Stimulated activated CD4-positive, alpha-beta T cell treated with anti-CD3 and anti-CD28 coated beads, Interleukin-1b, Interleukin-23, amount 100 ng/mL, for 48 hours (primary cell): ENCODE results near the gene STX12.
"Not testable (repeated sequence)": the region's sequence is repeated elsewhere in the genome, so short reads cannot be mapped to it uniquely, and the experiment has no call there.

Experiments
- DNase-seq: peaks from one replicate; pipeline ENCODE4 v3.0.0-alpha.2; 2020

The STX12 gene

DNA sequence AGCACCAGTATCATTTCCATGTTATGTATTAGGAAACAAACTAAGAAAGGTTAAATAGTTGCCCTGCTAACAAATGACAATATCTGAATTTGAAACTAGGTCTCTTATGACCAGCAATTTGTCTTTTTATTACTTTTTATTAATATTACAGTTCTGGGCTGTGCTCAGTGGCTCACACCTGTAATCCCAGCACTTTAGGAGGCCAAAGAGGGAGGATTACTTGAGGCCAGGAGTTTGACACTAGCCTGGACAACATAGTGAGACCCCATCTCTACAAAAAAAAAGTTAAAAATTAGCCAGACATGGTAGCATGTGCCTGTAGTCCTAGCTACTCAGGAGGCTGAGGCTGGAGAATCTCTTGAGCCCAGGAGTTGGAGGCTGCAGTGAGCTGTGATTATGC lies 3.3 kb downstream of the STX12 start:
- not testable (repeated sequence) for DNase-seq

- DNase-seq, result no peak
Measured at GRCh38 chr1:27778056-27778455, 5.0 kb downstream of the STX12 start.

GRCh38 chr1:27779122-27779521 lies 6.1 kb downstream of the STX12 start:
- DNase-seq, result no peak

DNA sequence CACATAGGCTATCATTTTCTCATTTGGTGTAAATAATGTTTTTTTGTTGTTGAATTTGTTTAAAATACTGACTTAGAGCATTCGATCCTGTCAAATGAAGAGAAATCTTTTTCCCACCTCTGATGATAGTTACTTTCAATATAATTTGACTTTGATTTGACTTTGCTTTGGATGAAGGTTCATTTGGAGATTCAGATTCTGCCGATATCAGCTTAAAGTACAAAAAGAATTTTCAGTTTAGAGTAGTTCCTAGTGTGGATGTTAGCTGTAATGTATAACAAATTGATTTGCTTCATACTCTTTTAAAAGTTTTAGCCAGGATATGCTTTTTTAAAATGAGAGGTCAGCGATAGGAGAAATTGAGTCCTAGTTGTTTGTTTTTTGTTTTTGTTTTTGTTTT lies 9.9 kb downstream of the STX12 start:
- DNase-seq, result no peak

DNA sequence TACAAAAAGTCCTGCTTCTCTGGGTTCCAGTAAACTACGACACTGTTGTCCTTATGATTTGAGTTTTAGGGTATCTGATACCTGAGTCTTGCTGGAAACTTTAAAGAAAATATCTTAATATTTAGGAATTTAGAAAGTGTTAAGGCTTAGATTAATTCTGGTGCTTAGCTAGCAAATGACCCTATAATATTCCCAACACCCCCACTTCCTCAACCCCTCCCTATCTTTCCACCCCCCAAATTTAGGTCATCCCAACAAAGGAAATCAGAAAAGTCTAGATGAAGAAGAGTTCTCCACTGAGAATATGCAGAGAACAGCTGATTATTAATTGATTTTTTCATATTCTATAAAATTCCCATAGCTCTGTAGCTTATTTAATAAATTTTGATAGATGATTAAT lies 11.7 kb downstream of the STX12 start:
- DNase-seq, result no peak

DNA sequence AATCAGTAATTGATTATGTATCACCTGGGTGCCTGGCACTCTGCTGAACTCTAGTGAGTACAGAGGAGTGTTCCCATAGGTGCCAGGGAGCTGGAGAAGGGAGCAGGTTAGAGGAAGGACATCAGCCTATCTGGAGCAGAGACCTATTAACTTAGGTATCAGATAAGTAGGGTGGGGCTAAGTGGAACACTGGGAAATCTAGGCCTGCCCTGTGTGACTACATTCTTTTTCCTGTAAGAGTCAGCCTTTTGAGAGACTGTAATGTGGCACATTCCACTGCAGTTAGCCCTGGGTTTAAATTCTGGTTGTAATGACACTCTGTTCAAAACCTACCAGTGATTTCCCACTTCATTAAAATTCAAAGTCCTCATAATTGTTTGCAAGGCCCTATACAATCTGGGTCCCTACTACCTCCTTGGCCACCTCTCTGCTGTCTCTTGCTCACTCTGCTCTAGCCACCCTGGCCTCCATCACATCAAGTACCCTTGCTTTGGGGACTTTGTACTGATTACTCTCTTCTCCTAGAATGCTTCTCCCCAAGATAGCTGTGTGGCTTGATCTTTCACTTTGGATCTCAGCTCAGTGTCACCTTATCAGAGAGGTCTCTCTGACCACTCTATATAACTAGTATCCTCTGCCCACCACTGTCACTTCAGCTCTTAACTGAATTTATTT lies 12.9 kb downstream of the STX12 start:
- no peak for DNase-seq

GRCh38 chr1:27787895-27788294 lies 14.9 kb downstream of the STX12 start:
- DNase-seq, result no peak

DNA sequence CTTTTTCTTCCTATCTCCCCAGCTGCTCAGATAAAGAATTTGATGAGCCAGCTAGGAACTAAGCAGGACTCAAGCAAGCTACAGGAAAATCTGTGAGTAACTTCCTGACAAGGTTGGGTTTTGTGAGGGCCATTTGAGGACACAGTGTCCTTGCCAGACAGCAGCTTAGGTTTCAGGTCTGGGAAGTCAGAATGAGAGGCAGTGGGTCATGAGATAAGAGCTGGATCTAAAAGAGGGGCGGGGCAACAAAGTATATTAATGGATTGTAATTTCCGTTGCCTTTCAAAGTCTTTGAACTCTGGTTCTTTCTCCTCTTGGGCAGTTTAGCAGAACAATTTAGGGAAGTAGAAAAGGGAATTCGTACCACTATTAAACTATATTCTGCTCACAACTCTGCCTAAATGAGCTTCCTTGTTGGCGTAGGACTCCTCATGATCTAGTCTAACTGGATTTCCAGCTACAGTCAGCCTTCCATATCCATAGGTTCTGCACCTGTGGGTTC lies 16.6 kb downstream of the STX12 start:
- DNase-seq, result no peak

DNA sequence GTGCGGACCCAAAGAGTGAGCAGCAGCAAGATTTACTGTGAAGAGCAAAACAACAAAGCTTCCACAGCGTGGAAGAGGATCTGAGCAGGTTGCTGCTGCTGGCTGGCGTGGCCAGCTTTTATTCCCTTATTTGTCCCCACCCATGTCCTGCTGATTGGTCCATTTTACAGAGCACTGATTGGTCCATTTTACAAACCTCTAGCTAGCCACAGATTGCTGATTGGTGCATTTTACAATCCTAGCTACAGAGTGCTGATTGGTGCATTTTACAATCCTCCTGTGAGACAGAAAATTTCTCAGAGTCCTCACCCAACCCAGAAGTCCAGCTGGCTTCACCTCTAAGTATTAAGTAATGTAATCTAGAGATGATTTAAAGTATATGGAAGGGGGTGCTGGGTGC lies 17.3 kb downstream of the STX12 start:
- DNase-seq, result not testable (repeated sequence)

DNA sequence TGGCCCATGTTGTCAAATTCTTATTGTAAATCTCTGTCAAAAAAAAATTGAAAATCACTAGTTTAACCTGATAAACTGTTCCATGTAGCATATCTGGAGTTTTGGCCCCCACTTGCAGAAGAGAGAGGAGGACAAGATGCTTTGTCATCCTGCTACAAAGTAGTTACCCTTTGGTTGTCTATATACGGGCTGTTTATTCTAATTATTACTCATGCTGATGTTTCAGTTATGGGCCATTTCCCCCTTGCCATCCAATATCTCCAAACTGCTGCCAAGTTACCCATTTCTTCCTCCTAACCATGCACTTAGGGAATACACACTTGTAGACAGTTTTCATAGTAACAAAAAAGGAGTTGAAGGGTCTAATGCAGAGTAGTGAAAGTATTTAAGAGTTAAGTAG lies 22.6 kb downstream of the STX12 start:
- DNase-seq, result no peak

- DNase-seq, result peak; percentile 15
Measured at GRCh38 chr1:27804791-27805190, 31.8 kb downstream of the STX12 start.

DNA sequence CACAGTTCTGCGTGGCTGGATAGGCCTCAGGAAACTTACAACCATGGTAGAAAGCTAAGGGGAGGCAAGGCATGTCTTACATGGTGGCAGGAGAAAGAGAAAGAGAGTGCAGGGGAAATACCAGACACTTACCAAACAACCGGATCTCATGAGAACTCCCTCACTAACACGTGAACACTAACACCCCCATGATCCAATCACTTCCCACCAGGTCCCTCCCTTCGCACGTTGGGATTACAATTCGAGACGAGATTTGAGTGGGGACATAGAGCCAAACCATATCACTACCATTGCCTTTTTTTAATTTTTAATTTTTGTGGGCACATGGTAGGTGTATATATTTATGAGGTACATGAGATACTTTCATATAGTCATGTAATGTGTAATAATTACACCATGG lies 33.7 kb downstream of the STX12 start:
- DNase-seq, result no peak

GRCh38 chr1:27807385-27807784 lies 34.4 kb downstream of the STX12 start:
- no peak for DNase-seq

DNA sequence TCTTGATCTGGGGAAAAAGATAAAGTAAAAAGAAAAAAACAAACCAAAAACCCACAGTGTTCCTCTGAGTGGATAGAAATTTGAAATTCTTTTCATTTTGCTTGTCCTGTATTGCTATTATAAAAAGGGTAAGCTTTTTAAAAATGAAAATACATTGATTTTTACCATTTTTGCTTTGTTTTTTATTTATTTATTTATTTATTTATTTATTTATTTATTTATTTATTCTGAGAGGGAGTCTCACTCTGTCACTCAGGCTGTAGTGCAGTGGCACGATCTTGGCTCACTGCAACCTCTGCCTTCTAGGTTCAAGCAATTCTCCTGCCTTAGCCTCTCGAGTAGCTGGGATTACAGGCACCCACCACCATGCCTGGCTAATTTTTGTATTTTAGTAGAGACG lies 35.1 kb downstream of the STX12 start:
- DNase-seq, result not testable (repeated sequence)

- DNase-seq, result no peak
Measured at GRCh38 chr1:27809883-27810282, 36.9 kb downstream of the STX12 start.

GRCh38 chr1:27811741-27812500 lies 38.9 kb downstream of the STX12 start:
- no peak for DNase-seq

GRCh38 chr1:27816921-27817630 lies 44.1 kb downstream of the STX12 start:
- DNase-seq, result no peak

- DNase-seq, result no peak
Measured at GRCh38 chr1:27821761-27822315, 48.8 kb downstream of the STX12 start.

DNA sequence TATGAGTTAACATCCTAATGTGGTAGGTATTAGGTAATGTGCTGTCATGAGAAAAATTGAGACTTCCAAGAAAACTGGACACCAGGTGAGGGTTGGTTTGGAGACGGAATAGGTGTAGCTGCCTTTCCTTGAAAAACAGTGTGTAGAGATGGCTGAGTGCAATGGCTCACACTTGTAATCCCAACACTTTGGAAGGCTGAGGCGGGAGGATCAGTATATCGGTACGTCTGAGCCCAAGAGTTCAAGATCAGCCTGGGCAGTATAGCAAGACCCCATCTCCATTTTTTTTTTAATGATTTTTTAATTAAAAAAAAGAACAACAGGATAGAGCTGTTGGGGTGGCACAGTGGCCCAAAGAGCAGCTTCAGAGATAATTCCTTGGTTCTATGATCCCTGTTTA lies 50.8 kb downstream of the STX12 start:
- DNase-seq, result no peak

- DNase-seq, result no peak
Measured at GRCh38 chr1:27824411-27824810, 51.4 kb downstream of the STX12 start.

DNA sequence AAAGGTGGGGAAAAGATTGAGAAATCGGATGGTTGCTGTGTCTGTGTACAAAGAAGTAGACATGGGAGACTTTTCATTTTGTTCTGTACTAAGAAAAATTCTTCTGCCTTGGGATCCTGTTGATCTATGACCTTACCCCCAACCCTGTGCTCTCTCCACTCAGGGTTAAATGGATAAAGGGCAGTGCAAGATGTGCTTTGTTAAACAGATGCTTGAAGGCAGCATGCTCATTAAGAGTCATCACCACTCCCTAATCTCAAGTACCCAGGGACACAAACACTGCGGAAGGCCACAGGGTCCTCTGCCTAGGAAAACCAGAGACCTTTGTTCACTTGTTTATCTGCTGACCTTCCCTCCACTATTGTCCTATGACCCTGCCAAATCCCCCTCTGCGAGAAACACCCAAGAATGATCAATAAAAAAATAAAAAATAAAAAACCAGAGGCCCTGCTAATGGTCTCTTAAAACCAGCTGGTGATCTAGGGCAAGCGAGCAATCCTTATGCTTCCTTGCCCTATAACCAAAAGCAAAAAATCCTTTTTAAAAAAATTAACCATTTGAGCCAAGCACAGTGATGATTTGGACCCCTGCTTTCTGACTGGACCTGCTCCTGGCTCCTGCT lies 56.4 kb downstream of the STX12 start:
- not testable (repeated sequence) for DNase-seq

GRCh38 chr1:27830621-27831440 lies 57.8 kb downstream of the STX12 start, which contains the start of gene PPP1R8:
Gene PPP1R8 (plus strand): TSS chr1:27830782. CDS start chr1:27830836, 54 bp downstream.
- DNase-seq, result peak; percentile 93
